H9 (cell line): Measurements from ENCODE around the gene AP1S3. TPM values are rescaled to one million over a fixed set of nuclear protein-coding genes. Genes with fewer than 3 reads are reported as not detected.

Experiments used
- DNase-seq: peaks from one replicate; pipeline ENCODE4 v3.0.0-alpha.2; 2017
- H2AFZ ChIP-seq: one replicate; pipeline ENCODE4 v1.6.1; 2013; ENCODE audit warnings: mild to moderate bottlenecking, low read length, control low read depth, moderate library complexity
- H2AK5ac ChIP-seq: 2 replicates; pipeline ENCODE4 v1.6.1; 2013; ENCODE audit warnings: low read length, control low read depth, mixed read lengths; ENCODE audit not compliant: insufficient read length
- H2BK120ac ChIP-seq: one replicate; pipeline ENCODE4 v1.6.1; 2013; ENCODE audit warnings: low read depth, mild to moderate bottlenecking, low read length, control low read depth, inconsistent platforms; ENCODE audit not compliant: poor library complexity, severe bottlenecking
- H2BK12ac ChIP-seq: 2 replicates; pipeline ENCODE4 v1.6.1; 2013; ENCODE audit warnings: low read length, control low read depth, mixed read lengths, low read depth; ENCODE audit not compliant: insufficient read length
- H2BK15ac ChIP-seq: 2 replicates; pipeline ENCODE4 v1.6.1; 2013; ENCODE audit warnings: low read depth, low read length, control low read depth
- H2BK20ac ChIP-seq: one replicate; pipeline ENCODE4 v1.6.1; 2013; ENCODE audit warnings: low read depth, mild to moderate bottlenecking, low read length, control low read depth, inconsistent platforms; ENCODE audit not compliant: poor library complexity, severe bottlenecking
- H2BK5ac ChIP-seq: 2 replicates; pipeline ENCODE4 v1.6.1; 2013; ENCODE audit warnings: low read length, control low read depth, mixed read lengths; ENCODE audit not compliant: insufficient read length
- H3K14ac ChIP-seq: 2 replicates; pipeline ENCODE4 v1.6.1; 2013; ENCODE audit warnings: low read length, control low read depth; ENCODE audit not compliant: insufficient read depth
- H3K18ac ChIP-seq: 2 replicates; pipeline ENCODE4 v1.6.1; 2013; ENCODE audit warnings: low read depth, mild to moderate bottlenecking, mixed read lengths, low read length, control low read depth; ENCODE audit not compliant: insufficient read length
- H3K23ac ChIP-seq: 2 replicates; pipeline ENCODE4 v1.6.1; 2013; ENCODE audit warnings: low read length, control low read depth, mixed read lengths, low read depth; ENCODE audit not compliant: insufficient read length
- H3K23me2 ChIP-seq: 2 replicates; pipeline ENCODE4 v1.6.1; 2013; ENCODE audit warnings: low read depth, mild to moderate bottlenecking, mixed read lengths, low read length, control low read depth; ENCODE audit not compliant: insufficient read length, poor library complexity, severe bottlenecking
- H3K27ac ChIP-seq: 2 replicates; pipeline ENCODE4 v1.5.1; 2013; ENCODE audit warnings: low read length, control low read depth, mixed read lengths, low read depth; ENCODE audit not compliant: insufficient read length
- H3K27me3 ChIP-seq: 2 replicates; pipeline ENCODE4 v1.6.1; 2013; ENCODE audit warnings: low read length, control low read depth, inconsistent platforms; ENCODE audit not compliant: insufficient read depth
- H3K4ac ChIP-seq: 2 replicates; pipeline ENCODE4 v1.6.1; 2013; ENCODE audit warnings: low read depth, mild to moderate bottlenecking, control low read depth, inconsistent platforms, low read length, moderate library complexity
- H3K4me1 ChIP-seq: 2 replicates; pipeline ENCODE4 v1.6.1; 2013; ENCODE audit warnings: low read length, control low read depth, inconsistent platforms; ENCODE audit not compliant: insufficient read depth
- H3K4me2 ChIP-seq: 2 replicates; pipeline ENCODE4 v1.6.1; 2013; ENCODE audit warnings: low read length, control low read depth, mixed read lengths; ENCODE audit not compliant: insufficient read length, insufficient read depth
- H3K56ac ChIP-seq: 2 replicates; pipeline ENCODE4 v1.6.1; 2013; ENCODE audit warnings: low read depth, mild to moderate bottlenecking, mixed read lengths, low read length, control low read depth; ENCODE audit not compliant: insufficient read length
- H3K79me1 ChIP-seq: 2 replicates; pipeline ENCODE4 v1.6.1; 2013; ENCODE audit warnings: low read depth, mild to moderate bottlenecking, moderate library complexity, low read length, control low read depth, inconsistent platforms; ENCODE audit not compliant: insufficient read depth, poor library complexity, severe bottlenecking
- H3K79me2 ChIP-seq: 2 replicates; pipeline ENCODE4 v1.6.1; 2013; ENCODE audit warnings: low read length, control low read depth, inconsistent platforms; ENCODE audit not compliant: insufficient read depth
- H3K9ac ChIP-seq: 2 replicates; pipeline ENCODE4 v1.6.1; 2013; ENCODE audit warnings: low read length, control low read depth, mixed read lengths; ENCODE audit not compliant: insufficient read length; ENCODE audit errors: extremely low read depth
- H3K9me3 ChIP-seq: one replicate; pipeline ENCODE4 v1.6.1; 2013; ENCODE audit warnings: low read depth, low read length, inconsistent platforms; ENCODE audit not compliant: control insufficient read depth
- H3T11ph ChIP-seq: one replicate; pipeline ENCODE4 v1.6.1; 2013; ENCODE audit warnings: mild to moderate bottlenecking, low read length, control low read depth, inconsistent platforms
- H4K20me1 ChIP-seq: one replicate; pipeline ENCODE4 v1.6.1; 2013; ENCODE audit not compliant: control insufficient read depth, insufficient read length, insufficient read depth
- H4K5ac ChIP-seq: 2 replicates; pipeline ENCODE4 v1.6.1; 2013; ENCODE audit warnings: low read depth, mild to moderate bottlenecking, mixed read lengths, low read length, control low read depth; ENCODE audit not compliant: insufficient read length
- H4K8ac ChIP-seq: replicated peaks from 2 replicates; pipeline ENCODE4 v1.6.1; 2013; ENCODE audit warnings: low read length, control low read depth, mixed read lengths, low read depth; ENCODE audit not compliant: insufficient read length
- H4K91ac ChIP-seq: 2 replicates; pipeline ENCODE4 v1.6.1; 2013; ENCODE audit warnings: low read depth, mild to moderate bottlenecking, moderate library complexity, mixed read lengths, low read length, control low read depth; ENCODE audit not compliant: insufficient read length
- H3K27ac Mint-ChIP-seq, 3 experiments: 2 replicates in 2 of 3; 3 replicates in 1 of 3; pipeline ENCODE4 v1.8.0; 2020 to 2021; ENCODE audit warnings: mixed read lengths in 3 of 3, mild to moderate bottlenecking in 1 of 3, moderate library complexity in 1 of 3
- H3K27me3 Mint-ChIP-seq: 2 replicates; pipeline ENCODE4 v1.8.0; 2021; ENCODE audit warnings: low read depth, mild to moderate bottlenecking, moderate library complexity, mixed read lengths
- H3K36me3 Mint-ChIP-seq, 3 experiments: 2 replicates in 2 of 3; 3 replicates in 1 of 3; pipeline ENCODE4 v1.8.0; 2020 to 2021; ENCODE audit warnings: low read depth in 3 of 3, mixed read lengths in 3 of 3; ENCODE audit not compliant: insufficient read depth in 1 of 3
- H3K4me1 Mint-ChIP-seq, 2 experiments: 2 replicates each; pipeline ENCODE4 v1.8.0; 2020; ENCODE audit warnings: mixed read lengths in 2 of 2
- H3K4me3 Mint-ChIP-seq, 2 experiments: 2 replicates in 1 of 2; 3 replicates in 1 of 2; pipeline ENCODE4 v1.8.0; 2020 to 2021; ENCODE audit warnings: mild to moderate bottlenecking in 2 of 2, mixed read lengths in 2 of 2, moderate library complexity in 1 of 2
- H3K9me3 Mint-ChIP-seq, 2 experiments: 2 replicates in 1 of 2; 3 replicates in 1 of 2; pipeline ENCODE4 v1.8.0; 2020; ENCODE audit warnings: mild to moderate bottlenecking in 2 of 2, mixed read lengths in 2 of 2, moderate library complexity in 1 of 2
- WGBS: extraction: QIAGEN DNeasy Blood & Tissue Kit; methylation state at CpG from one replicate; pipeline ENCODE4 v1.1.7; 2013; ENCODE audit warnings: missing lambda C conversion rate, low lambda C conversion rate, mixed read lengths; ENCODE audit not compliant: insufficient read length; ENCODE audit errors: extremely low coverage; 5-methylcytosine and 5-hydroxymethylcytosine counted together
- total RNA-seq: library from RNA; stranded (reverse); gene quantifications from 2 replicates; pipeline ENCODE4 v1.2.1, GENCODE V29; 2021
- TF ChIP-seq, protein P1 (sequence below): fragments of 200-600 bp; sonication (generic); conservative IDR thresholded peaks from 3 replicates; pipeline ENCODE4 v1.8.0; 2021; ENCODE audit warnings: antibody characterized with exemption, mild to moderate bottlenecking

The AP1S3 gene
- total RNA-seq, 1 experiment from 2014 or later = 8.7 TPM

DNA sequence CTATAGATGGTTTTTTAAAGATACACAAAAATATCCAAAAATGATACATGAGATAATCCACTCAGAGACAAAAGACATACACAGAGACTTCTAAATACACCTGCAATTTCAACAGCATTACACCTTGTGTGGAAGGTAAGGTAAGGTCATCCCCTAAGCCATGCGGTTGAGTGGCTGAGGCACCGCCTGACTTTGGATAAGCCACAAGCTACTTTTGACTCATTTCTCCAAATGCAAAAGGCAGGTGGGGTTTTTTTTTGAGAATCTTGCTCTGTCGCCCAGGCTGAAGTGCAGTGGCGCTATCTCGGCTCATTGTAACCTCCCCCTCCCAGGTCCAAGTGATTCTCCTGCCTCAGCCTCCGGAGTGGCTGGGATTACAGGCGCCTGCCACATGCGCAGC is 13.1 kb downstream of the AP1S3 start:
- Histone ChIP-seq H3K27me3 (no peaks in the 10 kb centered on the region), H2BK15ac (no peak overlapping the region), H3K23ac (no peak overlapping the region), H3K4ac (no peak overlapping the region), H3K27ac (no peak overlapping the region), H3K23me2 (no peaks in the 10 kb centered on the region), H2AFZ (no peak overlapping the region), H3K4me2 (no peak overlapping the region), H4K8ac (no peak overlapping the region), H3K79me1 (peaks cover 7% of the 10 kb centered on the region), H2BK5ac (no peak overlapping the region), H4K91ac (no peak overlapping the region), H3K79me2 (no peaks in the 10 kb centered on the region; the same call in 1 of the 2 replicates), H3K4me1 (no peaks in the 10 kb centered on the region), H3K56ac (no peak overlapping the region), H4K20me1 (no peaks in the 10 kb centered on the region), H3T11ph (no peak overlapping the region), H3K9ac (no peak overlapping the region), H3K14ac (no peak overlapping the region), H3K18ac (no peak overlapping the region), H3K9me3 (no peaks in the 10 kb centered on the region), H2BK12ac (no peak overlapping the region), H2AK5ac (no peak overlapping the region), H2BK20ac (no peak overlapping the region), H4K5ac (no peak overlapping the region), H2BK120ac (no peak overlapping the region)
- Mint-ChIP-seq H3K9me3 (no peaks in the 10 kb centered on the region), H3K27me3 (no peaks in the 10 kb centered on the region), H3K36me3 (no peaks in the 10 kb centered on the region; a peak in 1 of 7 replicates), H3K27ac (no peak overlapping the region), H3K4me1 (no peaks in the 10 kb centered on the region; a peak in 1 of 4 replicates), H3K4me3 (no peak overlapping the region)
- TF ChIP-seq, protein P1, sequence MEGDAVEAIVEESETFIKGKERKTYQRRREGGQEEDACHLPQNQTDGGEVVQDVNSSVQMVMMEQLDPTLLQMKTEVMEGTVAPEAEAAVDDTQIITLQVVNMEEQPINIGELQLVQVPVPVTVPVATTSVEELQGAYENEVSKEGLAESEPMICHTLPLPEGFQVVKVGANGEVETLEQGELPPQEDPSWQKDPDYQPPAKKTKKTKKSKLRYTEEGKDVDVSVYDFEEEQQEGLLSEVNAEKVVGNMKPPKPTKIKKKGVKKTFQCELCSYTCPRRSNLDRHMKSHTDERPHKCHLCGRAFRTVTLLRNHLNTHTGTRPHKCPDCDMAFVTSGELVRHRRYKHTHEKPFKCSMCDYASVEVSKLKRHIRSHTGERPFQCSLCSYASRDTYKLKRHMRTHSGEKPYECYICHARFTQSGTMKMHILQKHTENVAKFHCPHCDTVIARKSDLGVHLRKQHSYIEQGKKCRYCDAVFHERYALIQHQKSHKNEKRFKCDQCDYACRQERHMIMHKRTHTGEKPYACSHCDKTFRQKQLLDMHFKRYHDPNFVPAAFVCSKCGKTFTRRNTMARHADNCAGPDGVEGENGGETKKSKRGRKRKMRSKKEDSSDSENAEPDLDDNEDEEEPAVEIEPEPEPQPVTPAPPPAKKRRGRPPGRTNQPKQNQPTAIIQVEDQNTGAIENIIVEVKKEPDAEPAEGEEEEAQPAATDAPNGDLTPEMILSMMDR = no peak
- WGBS = no CpG with 5 or more reads among the region's 8 CpGs
- DNase-seq = no peak
